Stimulated activated effector memory CD8-positive, alpha-beta T cell treated with anti-CD3 and anti-CD28 coated beads, Interleukin-12 subunit alpha, Interleukin-12 subunit beta, amount 100 ng/mL, for 72 hours (primary cell): Measurements from ENCODE around the gene RPL18.
"Not testable (repeated sequence)": the region's sequence is repeated elsewhere in the genome, so short reads cannot be mapped to it uniquely, and the experiment has no call there.

Experiments used
- ATAC-seq: fragments of 150-1000 bp; cut with Tn5 transposase; 2 replicates; pipeline ENCODE4 v1.10.0; 2021
- DNase-seq, 2 donors: peaks; one replicate each; pipeline ENCODE4 v3.0.0; 2021 to 2022; ENCODE audit warnings: low spot score in 2 of 2
- H3K27ac Mint-ChIP-seq: one replicate; pipeline ENCODE4 v1.8.0; 2022; ENCODE audit warnings: mild to moderate bottlenecking, mixed read lengths
- H3K36me3 Mint-ChIP-seq: one replicate; pipeline ENCODE4 v1.8.0; 2022; ENCODE audit warnings: mild to moderate bottlenecking, mixed read lengths
- H3K4me1 Mint-ChIP-seq: one replicate; pipeline ENCODE4 v1.8.0; 2022; ENCODE audit warnings: mixed read lengths
- H3K4me3 Mint-ChIP-seq: one replicate; pipeline ENCODE4 v1.8.0; 2022; ENCODE audit warnings: mild to moderate bottlenecking, mixed read lengths
- H3K9me3 Mint-ChIP-seq: one replicate; pipeline ENCODE4 v1.8.0; 2022; ENCODE audit warnings: mixed read lengths

RPL18 gene

GRCh38 chr19:48598996-48599700 is 19.8 kb downstream of the RPL18 start:
- H3K9me3 Mint-ChIP-seq = no peaks in the 10 kb centered on the region
- ATAC-seq (no peak), DNase-seq (no peak)
- H3K4me1 Mint-ChIP-seq = peaks cover 12% of the 10 kb centered on the region
- no peak overlapping the region for H3K4me3 Mint-ChIP-seq
- H3K27ac Mint-ChIP-seq = peak overlapping the region; percentile 56
- peaks cover 24% of the 10 kb centered on the region for H3K36me3 Mint-ChIP-seq

GRCh38 chr19:48596679-48597465 is 22.1 kb downstream of the RPL18 start:
- DNase-seq (no peak), ATAC-seq (peak; percentile 88)
- peak overlapping the region; percentile 91 for H3K27ac Mint-ChIP-seq
- H3K4me3 Mint-ChIP-seq = peak overlapping the region; percentile 73
- H3K4me1 Mint-ChIP-seq = peaks cover 25% of the 10 kb centered on the region
- H3K9me3 Mint-ChIP-seq = no peaks in the 10 kb centered on the region
- peaks cover 37% of the 10 kb centered on the region for H3K36me3 Mint-ChIP-seq

- H3K4me3 Mint-ChIP-seq = peak overlapping the region; percentile 73
- H3K36me3 Mint-ChIP-seq = peaks cover 42% of the 10 kb centered on the region
- peak overlapping the region; percentile 91 for H3K27ac Mint-ChIP-seq
Observed at GRCh38 chr19:48596237-48596636, 22.7 kb downstream of the RPL18 start.

GRCh38 chr19:48595833-48596232 is 23.1 kb downstream of the RPL18 start:
- no peaks in the 10 kb centered on the region for H3K9me3 Mint-ChIP-seq

More at GRCh38 chr19:48596237-48596636, 22.7 kb downstream of the RPL18 start:
- H3K9me3 Mint-ChIP-seq = no peaks in the 10 kb centered on the region
- ATAC-seq (no peak), DNase-seq (no peak)
- H3K4me1 Mint-ChIP-seq = peaks cover 31% of the 10 kb centered on the region

GRCh38 chr19:48595171-48595570 is 23.8 kb downstream of the RPL18 start:
- H3K27ac Mint-ChIP-seq = peak overlapping the region; percentile 91
- no peaks in the 10 kb centered on the region for H3K9me3 Mint-ChIP-seq
- H3K4me1 Mint-ChIP-seq = peaks cover 35% of the 10 kb centered on the region
- DNase-seq (no peak), ATAC-seq (no peak)
- H3K36me3 Mint-ChIP-seq = peaks cover 42% of the 10 kb centered on the region
- peak overlapping the region; percentile 73 for H3K4me3 Mint-ChIP-seq

More at GRCh38 chr19:48595833-48596232, 23.1 kb downstream of the RPL18 start:
- Mint-ChIP-seq H3K36me3 (peaks cover 42% of the 10 kb centered on the region), H3K27ac (peak overlapping the region; percentile 91), H3K4me1 (peaks cover 35% of the 10 kb centered on the region), H3K4me3 (peak overlapping the region; percentile 73)
- DNase-seq = no peak
- ATAC-seq = no peak

GRCh38 chr19:48591021-48591420 is 28.0 kb downstream of the RPL18 start:
- Mint-ChIP-seq H3K36me3 (peaks cover 55% of the 10 kb centered on the region), H3K27ac (peak overlapping the region; percentile 16), H3K4me3 (no peak overlapping the region), H3K9me3 (no peaks in the 10 kb centered on the region), H3K4me1 (peaks cover 42% of the 10 kb centered on the region)
- DNase-seq = no peak
- no peak for ATAC-seq

GRCh38 chr19:48588670-48589401 is 30.1 kb downstream of the RPL18 start:
- DNase-seq = peak; percentile 94 to 96
- H3K36me3 Mint-ChIP-seq = peaks cover 49% of the 10 kb centered on the region
- H3K9me3 Mint-ChIP-seq = no peaks in the 10 kb centered on the region
- peak overlapping the region; percentile 82 for H3K27ac Mint-ChIP-seq
- peak; percentile 91 for ATAC-seq
- peaks cover 42% of the 10 kb centered on the region for H3K4me1 Mint-ChIP-seq
- peak overlapping the region; percentile 67 for H3K4me3 Mint-ChIP-seq

GRCh38 chr19:48587387-48587786 is 31.6 kb downstream of the RPL18 start:
- Mint-ChIP-seq H3K27ac (no peak overlapping the region), H3K9me3 (no peaks in the 10 kb centered on the region), H3K4me1 (peaks cover 35% of the 10 kb centered on the region), H3K4me3 (no peak overlapping the region), H3K36me3 (peaks cover 41% of the 10 kb centered on the region)
- DNase-seq (no peak), ATAC-seq (no peak)

GRCh38 chr19:48582168-48582567 is 36.8 kb downstream of the RPL18 start:
- Mint-ChIP-seq H3K4me3 (no peak overlapping the region), H3K36me3 (peaks cover 19% of the 10 kb centered on the region), H3K9me3 (no peaks in the 10 kb centered on the region), H3K4me1 (peaks cover 6% of the 10 kb centered on the region), H3K27ac (no peak overlapping the region)
- DNase-seq (no peak), ATAC-seq (no peak)

GRCh38 chr19:48578891-48579290 is 40.1 kb downstream of the RPL18 start:
- DNase-seq (no peak), ATAC-seq (no peak)
- Mint-ChIP-seq H3K36me3 (peaks cover under 1% of the 10 kb centered on the region), H3K4me3 (no peak overlapping the region), H3K27ac (no peak overlapping the region), H3K4me1 (peaks cover 6% of the 10 kb centered on the region), H3K9me3 (no peaks in the 10 kb centered on the region)

GRCh38 chr19:48577908-48578307 is 41.1 kb downstream of the RPL18 start:
- H3K27ac Mint-ChIP-seq, ATAC-seq, H3K4me1 Mint-ChIP-seq, H3K9me3 Mint-ChIP-seq, DNase-seq, H3K36me3 Mint-ChIP-seq, H3K4me3 Mint-ChIP-seq: not testable (repeated sequence)

- no peaks in the 10 kb centered on the region for H3K9me3 Mint-ChIP-seq
- no peak overlapping the region for H3K27ac Mint-ChIP-seq
- peaks cover 4% of the 10 kb centered on the region for H3K36me3 Mint-ChIP-seq
- ATAC-seq = no peak
- DNase-seq = no peak
- peaks cover 6% of the 10 kb centered on the region for H3K4me1 Mint-ChIP-seq
- H3K4me3 Mint-ChIP-seq = no peak overlapping the region
Observed at GRCh38 chr19:48575931-48576622, 42.9 kb downstream of the RPL18 start.

- Mint-ChIP-seq H3K36me3 (peaks cover 4% of the 10 kb centered on the region), H3K27ac (no peak overlapping the region), H3K9me3 (no peaks in the 10 kb centered on the region), H3K4me1 (peaks cover 6% of the 10 kb centered on the region), H3K4me3 (no peak overlapping the region)
- no peak for ATAC-seq
- no peak for DNase-seq
Observed at GRCh38 chr19:48573163-48573505, 45.8 kb downstream of the RPL18 start.

GRCh38 chr19:48571378-48572162 is 47.4 kb downstream of the RPL18 start:
- Mint-ChIP-seq H3K27ac (no peak overlapping the region), H3K9me3 (no peaks in the 10 kb centered on the region), H3K4me1 (peaks cover 6% of the 10 kb centered on the region), H3K36me3 (peaks cover 4% of the 10 kb centered on the region), H3K4me3 (no peak overlapping the region)
- no peak for DNase-seq
- ATAC-seq = no peak
